HepG2 (cell line): ENCODE data around the gene FAF1.

Experiments
- FOXO4 ChIP-seq: sonication (generic); formaldehyde crosslinking; conservative IDR thresholded peaks from 2 replicates; pipeline ENCODE4 v1.8.1; 2023; ENCODE audit warnings: missing genetic modification reagents
- TF ChIP-seq, protein P1 (sequence below): sonication (generic); formaldehyde crosslinking; IDR thresholded peaks from 2 replicates; pipeline ENCODE4 v1.5.0; 2020; ENCODE audit warnings: mild to moderate bottlenecking, missing genetic modification reagents, moderate library complexity

DNA sequence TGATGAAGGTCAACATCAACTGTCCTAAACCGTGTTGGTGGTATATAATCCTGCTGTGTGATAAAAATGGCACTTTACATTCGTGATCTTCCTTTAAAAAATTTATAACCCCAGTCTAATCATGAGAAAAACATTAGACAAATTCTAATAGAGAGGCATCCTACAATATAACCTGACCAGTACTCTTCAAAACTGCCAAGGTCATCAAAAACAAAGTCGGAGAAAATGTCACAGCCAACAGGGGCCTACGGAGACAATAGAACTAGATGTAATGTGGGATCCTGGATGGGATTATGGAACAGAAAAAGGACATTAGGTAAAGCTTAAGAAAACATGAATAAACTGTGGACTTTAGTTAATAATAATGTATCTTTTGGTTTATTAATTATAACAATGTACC, 34.9 kb upstream of the FAF1 start:
- no peak for TF ChIP-seq FOXO4
- TF ChIP-seq, protein P1, sequence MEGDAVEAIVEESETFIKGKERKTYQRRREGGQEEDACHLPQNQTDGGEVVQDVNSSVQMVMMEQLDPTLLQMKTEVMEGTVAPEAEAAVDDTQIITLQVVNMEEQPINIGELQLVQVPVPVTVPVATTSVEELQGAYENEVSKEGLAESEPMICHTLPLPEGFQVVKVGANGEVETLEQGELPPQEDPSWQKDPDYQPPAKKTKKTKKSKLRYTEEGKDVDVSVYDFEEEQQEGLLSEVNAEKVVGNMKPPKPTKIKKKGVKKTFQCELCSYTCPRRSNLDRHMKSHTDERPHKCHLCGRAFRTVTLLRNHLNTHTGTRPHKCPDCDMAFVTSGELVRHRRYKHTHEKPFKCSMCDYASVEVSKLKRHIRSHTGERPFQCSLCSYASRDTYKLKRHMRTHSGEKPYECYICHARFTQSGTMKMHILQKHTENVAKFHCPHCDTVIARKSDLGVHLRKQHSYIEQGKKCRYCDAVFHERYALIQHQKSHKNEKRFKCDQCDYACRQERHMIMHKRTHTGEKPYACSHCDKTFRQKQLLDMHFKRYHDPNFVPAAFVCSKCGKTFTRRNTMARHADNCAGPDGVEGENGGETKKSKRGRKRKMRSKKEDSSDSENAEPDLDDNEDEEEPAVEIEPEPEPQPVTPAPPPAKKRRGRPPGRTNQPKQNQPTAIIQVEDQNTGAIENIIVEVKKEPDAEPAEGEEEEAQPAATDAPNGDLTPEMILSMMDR (CRISPR knock-in tag): no peak
